ENCODE results near the gene LILRB5.
"Not testable (repeated sequence)": the region's sequence is repeated elsewhere in the genome, so short reads cannot be mapped to it uniquely, and the experiment has no call there.

GRCh38 chr19:54214217-54214616 lies 42.9 kb downstream of the LILRB5 start:
- TF ChIP-seq CTCF (IDR thresholded peaks at IDR 0.05; ENCODE audit: insufficient read depth, low read length, poor library complexity, severe bottlenecking); EZH2phosphoT487 (conservative IDR thresholded peaks at IDR 0.05; ENCODE audit: low read length): not testable (repeated sequence)
